Caco-2 (cell line): ENCODE results near the gene RNU7-1. TPM values are rescaled to one million over a fixed set of nuclear protein-coding genes. Genes with fewer than 3 reads are reported as not detected.

Source experiments
- BruUV-seq: library from RNA; stranded (reverse); fragments of 400-500 nt; replicated peaks from 2 replicates; lab custom pipeline; 2021; lab: Mats Ljungman, UMichigan
- CTCF ChIA-PET: fragments of 300-600 bp; sonication (Branson Sonifier 250); formaldehyde crosslinking; loops from one replicate; lab custom pipeline; 2022; ENCODE audit warnings: antibody characterized with exemption; lab: Charles Lee
- POLR2A ChIA-PET: fragments of 300-600 bp; sonication (Branson Sonifier 250); formaldehyde crosslinking; loops from one replicate; lab custom pipeline; 2022; ENCODE audit warnings: antibody characterized with exemption; lab: Charles Lee
- DNase-seq, 2 experiments: peaks; one replicate each; pipeline versions ENCODE4 v3.0.0 to v3.0.0-alpha.2; 2020 to 2022
- H3K27me3 ChIP-seq: replicated peaks from 2 replicates; pipeline ENCODE4 v1.6.0; 2011; ENCODE audit warnings: low read length; ENCODE audit not compliant: control insufficient read depth, insufficient read depth
- H3K36me3 ChIP-seq: 2 replicates; pipeline ENCODE4 v1.5.1; 2011; ENCODE audit warnings: low read length; ENCODE audit not compliant: control insufficient read depth, insufficient read depth
- H3K4me1 ChIP-seq: fragments of 250-450 bp; sonication (Bioruptor Pico); 2 replicates; pipeline ENCODE4 v1.5.1; 2020; ENCODE audit warnings: mild to moderate bottlenecking
- H3K4me3 ChIP-seq: 2 replicates; pipeline ENCODE4 v1.5.1; 2011; ENCODE audit warnings: low read depth, mild to moderate bottlenecking, control low read depth, low read length
- H3K9me3 ChIP-seq: fragments of 250-450 bp; sonication (Bioruptor Pico); 2 replicates; pipeline ENCODE4 v1.5.1; 2020; ENCODE audit warnings: mild to moderate bottlenecking, moderate library complexity
- H3K27ac Mint-ChIP-seq: one replicate; pipeline ENCODE4 v1.8.0; 2022; ENCODE audit warnings: mixed read lengths; ENCODE audit not compliant: unreplicated experiment
- H3K27me3 Mint-ChIP-seq: one replicate; pipeline ENCODE4 v1.8.0; 2022; ENCODE audit warnings: mixed read lengths; ENCODE audit not compliant: insufficient read depth, unreplicated experiment
- H3K36me3 Mint-ChIP-seq: one replicate; pipeline ENCODE4 v1.8.0; 2022; ENCODE audit warnings: mild to moderate bottlenecking, mixed read lengths; ENCODE audit not compliant: insufficient read depth, unreplicated experiment
- H3K4me1 Mint-ChIP-seq: one replicate; pipeline ENCODE4 v1.8.0; 2022; ENCODE audit warnings: low read depth, mixed read lengths; ENCODE audit not compliant: unreplicated experiment
- H3K4me3 Mint-ChIP-seq: one replicate; pipeline ENCODE4 v1.8.0; 2022; ENCODE audit warnings: mild to moderate bottlenecking, moderate library complexity, mixed read lengths; ENCODE audit not compliant: unreplicated experiment
- H3K9me3 Mint-ChIP-seq: one replicate; pipeline ENCODE4 v1.8.0; 2022; ENCODE audit warnings: mixed read lengths; ENCODE audit not compliant: unreplicated experiment
- intact Hi-C: fragments of 100-400 bp; cut with micrococcal nuclease; formaldehyde crosslinking; loops from one replicate; pipeline ENCODE4 v1.10.0; 2022; ENCODE audit not compliant: unreplicated experiment
- total RNA-seq: library from RNA; stranded (reverse); gene quantifications from 2 replicates; pipeline ENCODE4 v1.2.3, GENCODE V29; 2022
- TF ChIP-seq, protein P1 (sequence below), 2 experiments: fragments of 200-600 bp in 1 of 2; IDR thresholded peaks; 1 replicate in 1 of 2; 2 replicates in 1 of 2; pipeline versions ENCODE4 v1.5.1 to v1.8.0; 2011 to 2022; ENCODE audit warnings: antibody characterized with exemption in 1 of 2, control low read depth in 1 of 2, inconsistent platforms in 1 of 2, low read depth in 1 of 2, low read length in 1 of 2, mild to moderate bottlenecking in 1 of 2, moderate library complexity in 1 of 2; ENCODE audit not compliant: insufficient read depth in 1 of 2, severe bottlenecking in 1 of 2, unreplicated experiment in 1 of 2

RNU7-1 gene
- total RNA-seq, 1 experiment from 2014 or later = not detected

DNA sequence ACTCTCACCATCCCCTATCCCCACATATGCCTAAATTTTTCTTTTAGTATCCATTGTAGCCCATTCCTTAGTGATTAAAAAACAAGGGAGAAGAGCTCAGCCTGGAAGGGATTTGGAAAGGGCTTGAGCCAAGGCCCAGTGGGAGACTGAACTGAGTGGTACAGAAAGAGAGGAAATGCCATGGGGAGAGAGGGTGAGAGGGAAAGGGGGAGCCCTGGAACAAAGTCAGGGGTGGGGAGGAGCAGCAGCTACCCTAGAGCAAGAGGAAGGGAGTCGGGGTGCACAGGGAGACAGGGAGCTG lies 18.4 kb upstream of the RNU7-1 start:
- Histone ChIP-seq H3K4me1 (peaks cover 37% of the 10 kb centered on the region), H3K4me3 (no peak overlapping the region), H3K36me3 (no peaks in the 10 kb centered on the region), H3K27me3 (no peaks in the 10 kb centered on the region), H3K9me3 (no peaks in the 10 kb centered on the region)
- BruUV-seq = no TSS peak
- intact Hi-C loops = loop anchor here (2.0 kb wide), 1 partner anchor 56 kb away; no protein-coding TSS in a partner anchor
- TF ChIP-seq, protein P1, sequence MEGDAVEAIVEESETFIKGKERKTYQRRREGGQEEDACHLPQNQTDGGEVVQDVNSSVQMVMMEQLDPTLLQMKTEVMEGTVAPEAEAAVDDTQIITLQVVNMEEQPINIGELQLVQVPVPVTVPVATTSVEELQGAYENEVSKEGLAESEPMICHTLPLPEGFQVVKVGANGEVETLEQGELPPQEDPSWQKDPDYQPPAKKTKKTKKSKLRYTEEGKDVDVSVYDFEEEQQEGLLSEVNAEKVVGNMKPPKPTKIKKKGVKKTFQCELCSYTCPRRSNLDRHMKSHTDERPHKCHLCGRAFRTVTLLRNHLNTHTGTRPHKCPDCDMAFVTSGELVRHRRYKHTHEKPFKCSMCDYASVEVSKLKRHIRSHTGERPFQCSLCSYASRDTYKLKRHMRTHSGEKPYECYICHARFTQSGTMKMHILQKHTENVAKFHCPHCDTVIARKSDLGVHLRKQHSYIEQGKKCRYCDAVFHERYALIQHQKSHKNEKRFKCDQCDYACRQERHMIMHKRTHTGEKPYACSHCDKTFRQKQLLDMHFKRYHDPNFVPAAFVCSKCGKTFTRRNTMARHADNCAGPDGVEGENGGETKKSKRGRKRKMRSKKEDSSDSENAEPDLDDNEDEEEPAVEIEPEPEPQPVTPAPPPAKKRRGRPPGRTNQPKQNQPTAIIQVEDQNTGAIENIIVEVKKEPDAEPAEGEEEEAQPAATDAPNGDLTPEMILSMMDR (IDR thresholded peaks at IDR 0.05; ENCODE audit: insufficient read depth in 1 of 2, low read depth in 1 of 2, low read length in 1 of 2, severe bottlenecking in 1 of 2, unreplicated experiment in 1 of 2) = no peak
- Mint-ChIP-seq H3K4me3 (peak overlapping the region; percentile 71), H3K4me1 (peaks cover 50% of the 10 kb centered on the region), H3K27ac (peak overlapping the region; percentile 20), H3K9me3 (no peaks in the 10 kb centered on the region), H3K36me3 (peaks cover 13% of the 10 kb centered on the region), H3K27me3 (no peaks in the 10 kb centered on the region)
- no peak for DNase-seq
- ChIA-PET POLR2A (interaction anchor here (0.5 to 2.9 kb wide), 5 partner anchors 12 to 437 kb away, joined by 3 to 22 read pairs (median 8); partner anchors contain the start of genes C12orf57 and RNU7-1), CTCF (interaction anchor here (0.6 to 5.7 kb wide), 14 partner anchors 12 to 188 kb away, joined by 3 to 56 read pairs (median 4); partner anchors contain the start of genes C12orf57, GPR162 and RNU7-1)

DNA sequence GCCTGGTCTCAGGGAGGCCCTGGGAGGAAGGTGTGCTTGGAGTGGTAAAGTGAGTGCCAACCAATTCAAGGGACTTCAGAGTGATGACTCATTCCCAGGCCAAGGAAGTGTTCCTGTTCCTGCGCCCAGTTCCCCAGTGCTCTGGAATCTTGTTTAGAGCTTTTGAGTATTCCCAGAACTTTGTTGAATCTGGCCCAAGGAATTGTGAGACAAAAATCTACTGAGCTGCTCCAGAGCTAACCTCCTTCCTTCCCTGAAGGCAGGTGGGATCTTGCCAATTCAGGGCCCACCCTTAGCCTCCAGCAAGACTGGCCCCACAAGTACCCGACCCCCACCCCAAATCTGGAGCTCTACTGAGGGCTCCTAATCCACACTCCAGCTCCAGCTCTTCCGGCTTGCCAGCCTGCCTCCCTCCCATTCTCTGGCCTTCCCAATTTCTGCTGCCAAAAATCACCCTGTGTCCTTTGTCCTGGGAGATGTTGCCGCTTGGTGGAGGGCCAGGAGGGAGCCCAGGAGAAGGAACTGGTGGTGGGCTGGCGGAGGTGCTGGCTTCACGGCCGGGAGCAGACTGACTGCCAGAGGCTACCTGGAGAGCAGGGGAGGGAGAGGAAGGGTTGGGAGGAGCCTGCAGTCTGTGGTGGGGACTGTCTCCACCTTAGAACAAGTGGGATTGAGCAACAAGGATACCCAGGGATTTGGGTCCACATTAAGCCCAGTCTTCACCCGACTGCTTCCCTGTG lies 17.9 kb upstream of the RNU7-1 start:
- H3K36me3 Mint-ChIP-seq = peaks cover 13% of the 10 kb centered on the region

More for the DNA sequence above, 17.9 kb upstream of the RNU7-1 start:
- TF ChIP-seq, protein P1 (IDR thresholded peaks at IDR 0.05; ENCODE audit: insufficient read depth in 1 of 2, low read depth in 1 of 2, low read length in 1 of 2, severe bottlenecking in 1 of 2, unreplicated experiment in 1 of 2) = no peak
- CTCF ChIA-PET = interaction anchor here (0.6 to 5.7 kb wide), 14 partner anchors 13 to 202 kb away, joined by 3 to 56 read pairs (median 4); partner anchors contain the start of genes C12orf57, COPS7A, GPR162 and RNU7-1
- no peaks in the 10 kb centered on the region for H3K36me3 ChIP-seq
- POLR2A ChIA-PET = interaction anchor here (0.5 to 2.9 kb wide), 6 partner anchors 12 to 437 kb away, joined by 3 to 22 read pairs (median 7); partner anchors contain the start of genes C12orf57 and RNU7-1
- peak in 1 of 2 experiments; percentile 45 for DNase-seq
- no peak overlapping the region for H3K4me3 ChIP-seq
- Mint-ChIP-seq H3K4me3 (peak overlapping the region; percentile 71), H3K27ac (no peak overlapping the region), H3K9me3 (no peaks in the 10 kb centered on the region), H3K4me1 (peaks cover 55% of the 10 kb centered on the region), H3K27me3 (no peaks in the 10 kb centered on the region)
- intact Hi-C loops = loop anchor here (2.0 kb wide), 1 partner anchor 57 kb away; no protein-coding TSS in a partner anchor
- no TSS peak for BruUV-seq
- H3K9me3 ChIP-seq = no peaks in the 10 kb centered on the region
- peaks cover 40% of the 10 kb centered on the region for H3K4me1 ChIP-seq
- H3K27me3 ChIP-seq = no peaks in the 10 kb centered on the region
